ENCODE data around the gene GYS1.

DNA sequence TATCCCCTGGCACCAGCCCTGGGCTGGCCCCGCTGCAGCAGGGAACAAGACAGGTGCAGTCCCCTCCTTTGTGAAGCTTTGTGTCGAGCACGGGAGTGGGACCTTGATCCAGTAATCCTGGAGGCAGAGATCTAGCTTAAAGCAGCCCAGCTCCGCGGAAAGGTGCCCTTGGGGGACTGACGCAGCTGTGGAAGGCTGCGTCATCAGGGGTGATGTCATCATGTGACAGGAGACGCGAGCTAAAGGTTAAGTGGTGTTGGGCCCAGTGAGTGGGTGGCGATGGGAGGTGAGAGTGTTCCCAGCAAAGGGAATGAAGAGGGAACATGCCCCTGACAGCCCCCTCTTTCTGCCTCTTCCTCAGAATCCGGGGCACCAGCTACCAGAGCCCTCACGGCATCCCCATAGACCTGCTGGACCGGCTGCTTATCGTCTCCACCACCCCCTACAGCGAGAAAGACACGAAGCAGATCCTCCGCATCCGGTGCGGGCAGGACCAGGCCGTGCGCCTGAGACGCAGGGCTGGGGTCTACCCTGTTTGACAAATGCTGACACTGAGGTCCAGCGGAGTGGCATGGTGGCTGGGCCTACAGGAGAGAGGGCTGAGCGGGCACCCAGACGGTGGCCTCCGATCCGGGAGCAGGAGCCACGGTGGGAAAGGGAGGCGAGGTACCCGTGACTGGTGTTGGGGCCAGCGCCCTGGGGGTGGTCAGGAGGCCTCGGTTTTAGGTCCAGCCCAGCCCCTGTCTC, 21.2 kb upstream of the GYS1 start:
- TF ChIP-seq, protein P1, sequence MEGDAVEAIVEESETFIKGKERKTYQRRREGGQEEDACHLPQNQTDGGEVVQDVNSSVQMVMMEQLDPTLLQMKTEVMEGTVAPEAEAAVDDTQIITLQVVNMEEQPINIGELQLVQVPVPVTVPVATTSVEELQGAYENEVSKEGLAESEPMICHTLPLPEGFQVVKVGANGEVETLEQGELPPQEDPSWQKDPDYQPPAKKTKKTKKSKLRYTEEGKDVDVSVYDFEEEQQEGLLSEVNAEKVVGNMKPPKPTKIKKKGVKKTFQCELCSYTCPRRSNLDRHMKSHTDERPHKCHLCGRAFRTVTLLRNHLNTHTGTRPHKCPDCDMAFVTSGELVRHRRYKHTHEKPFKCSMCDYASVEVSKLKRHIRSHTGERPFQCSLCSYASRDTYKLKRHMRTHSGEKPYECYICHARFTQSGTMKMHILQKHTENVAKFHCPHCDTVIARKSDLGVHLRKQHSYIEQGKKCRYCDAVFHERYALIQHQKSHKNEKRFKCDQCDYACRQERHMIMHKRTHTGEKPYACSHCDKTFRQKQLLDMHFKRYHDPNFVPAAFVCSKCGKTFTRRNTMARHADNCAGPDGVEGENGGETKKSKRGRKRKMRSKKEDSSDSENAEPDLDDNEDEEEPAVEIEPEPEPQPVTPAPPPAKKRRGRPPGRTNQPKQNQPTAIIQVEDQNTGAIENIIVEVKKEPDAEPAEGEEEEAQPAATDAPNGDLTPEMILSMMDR (IDR thresholded peaks at IDR 0.05; ENCODE audit: insufficient read depth, low read length), result no peak
- TF ChIP-seq POLR2AphosphoS5 (IDR thresholded peaks at IDR 0.05; ENCODE audit: low read depth), result no peak
- TF ChIP-seq, protein P2, sequence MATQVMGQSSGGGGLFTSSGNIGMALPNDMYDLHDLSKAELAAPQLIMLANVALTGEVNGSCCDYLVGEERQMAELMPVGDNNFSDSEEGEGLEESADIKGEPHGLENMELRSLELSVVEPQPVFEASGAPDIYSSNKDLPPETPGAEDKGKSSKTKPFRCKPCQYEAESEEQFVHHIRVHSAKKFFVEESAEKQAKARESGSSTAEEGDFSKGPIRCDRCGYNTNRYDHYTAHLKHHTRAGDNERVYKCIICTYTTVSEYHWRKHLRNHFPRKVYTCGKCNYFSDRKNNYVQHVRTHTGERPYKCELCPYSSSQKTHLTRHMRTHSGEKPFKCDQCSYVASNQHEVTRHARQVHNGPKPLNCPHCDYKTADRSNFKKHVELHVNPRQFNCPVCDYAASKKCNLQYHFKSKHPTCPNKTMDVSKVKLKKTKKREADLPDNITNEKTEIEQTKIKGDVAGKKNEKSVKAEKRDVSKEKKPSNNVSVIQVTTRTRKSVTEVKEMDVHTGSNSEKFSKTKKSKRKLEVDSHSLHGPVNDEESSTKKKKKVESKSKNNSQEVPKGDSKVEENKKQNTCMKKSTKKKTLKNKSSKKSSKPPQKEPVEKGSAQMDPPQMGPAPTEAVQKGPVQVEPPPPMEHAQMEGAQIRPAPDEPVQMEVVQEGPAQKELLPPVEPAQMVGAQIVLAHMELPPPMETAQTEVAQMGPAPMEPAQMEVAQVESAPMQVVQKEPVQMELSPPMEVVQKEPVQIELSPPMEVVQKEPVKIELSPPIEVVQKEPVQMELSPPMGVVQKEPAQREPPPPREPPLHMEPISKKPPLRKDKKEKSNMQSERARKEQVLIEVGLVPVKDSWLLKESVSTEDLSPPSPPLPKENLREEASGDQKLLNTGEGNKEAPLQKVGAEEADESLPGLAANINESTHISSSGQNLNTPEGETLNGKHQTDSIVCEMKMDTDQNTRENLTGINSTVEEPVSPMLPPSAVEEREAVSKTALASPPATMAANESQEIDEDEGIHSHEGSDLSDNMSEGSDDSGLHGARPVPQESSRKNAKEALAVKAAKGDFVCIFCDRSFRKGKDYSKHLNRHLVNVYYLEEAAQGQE (IDR thresholded peaks at IDR 0.05; ENCODE audit: insufficient replicate concordance, low read depth), result no peak
- no peak for TF ChIP-seq GABPA (IDR thresholded peaks at IDR 0.05; ENCODE audit: low read depth)
